ENCODE measurements around the gene PSMB1. TPM values are rescaled to one million over a fixed set of nuclear protein-coding genes. Genes with fewer than 3 reads are reported as not detected.
"Not testable (repeated sequence)": the region's sequence is repeated elsewhere in the genome, so short reads cannot be mapped to it uniquely, and the experiment has no call there.

Gene PSMB1
- total RNA-seq, 6 experiments from 2014 or later = 227 to 265 (median 252) TPM

DNA sequence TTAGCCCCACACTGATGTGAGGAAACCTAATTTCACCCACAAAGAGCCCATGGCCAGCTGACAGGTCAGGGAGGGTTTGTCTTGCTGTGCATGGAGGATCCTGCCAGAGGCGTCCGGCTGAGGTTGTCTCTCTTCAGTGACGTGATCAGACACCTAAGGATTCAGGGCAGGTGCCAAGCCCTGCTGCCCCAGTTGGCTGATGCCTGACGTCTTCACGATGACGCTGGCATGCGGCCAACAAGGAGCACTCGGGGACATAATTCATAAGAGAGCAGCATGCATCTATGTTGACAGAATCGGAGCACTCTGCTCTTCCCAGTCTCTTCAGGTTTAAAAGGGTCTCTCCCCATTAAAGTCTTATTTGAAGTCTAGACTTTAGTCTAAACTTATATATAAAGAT, 47.8 kb downstream of the PSMB1 start:
- H3K36me3 Mint-ChIP-seq (ENCODE audit: low read depth) = peaks cover 18% of the 10 kb centered on the region
- no peak for DNase-seq
- TF ChIP-seq, protein P1, sequence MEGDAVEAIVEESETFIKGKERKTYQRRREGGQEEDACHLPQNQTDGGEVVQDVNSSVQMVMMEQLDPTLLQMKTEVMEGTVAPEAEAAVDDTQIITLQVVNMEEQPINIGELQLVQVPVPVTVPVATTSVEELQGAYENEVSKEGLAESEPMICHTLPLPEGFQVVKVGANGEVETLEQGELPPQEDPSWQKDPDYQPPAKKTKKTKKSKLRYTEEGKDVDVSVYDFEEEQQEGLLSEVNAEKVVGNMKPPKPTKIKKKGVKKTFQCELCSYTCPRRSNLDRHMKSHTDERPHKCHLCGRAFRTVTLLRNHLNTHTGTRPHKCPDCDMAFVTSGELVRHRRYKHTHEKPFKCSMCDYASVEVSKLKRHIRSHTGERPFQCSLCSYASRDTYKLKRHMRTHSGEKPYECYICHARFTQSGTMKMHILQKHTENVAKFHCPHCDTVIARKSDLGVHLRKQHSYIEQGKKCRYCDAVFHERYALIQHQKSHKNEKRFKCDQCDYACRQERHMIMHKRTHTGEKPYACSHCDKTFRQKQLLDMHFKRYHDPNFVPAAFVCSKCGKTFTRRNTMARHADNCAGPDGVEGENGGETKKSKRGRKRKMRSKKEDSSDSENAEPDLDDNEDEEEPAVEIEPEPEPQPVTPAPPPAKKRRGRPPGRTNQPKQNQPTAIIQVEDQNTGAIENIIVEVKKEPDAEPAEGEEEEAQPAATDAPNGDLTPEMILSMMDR (IDR thresholded peaks at IDR 0.05) = no peak
- H3K27ac Mint-ChIP-seq = no peak overlapping the region
- H3K27me3 Mint-ChIP-seq (ENCODE audit: insufficient read depth) = peaks cover 15% of the 10 kb centered on the region
- no peak overlapping the region for H3K4me3 Mint-ChIP-seq
- H3K9me3 Mint-ChIP-seq = peaks cover 26% of the 10 kb centered on the region
- H3K4me1 Mint-ChIP-seq (ENCODE audit: low read depth) = no peaks in the 10 kb centered on the region

DNA sequence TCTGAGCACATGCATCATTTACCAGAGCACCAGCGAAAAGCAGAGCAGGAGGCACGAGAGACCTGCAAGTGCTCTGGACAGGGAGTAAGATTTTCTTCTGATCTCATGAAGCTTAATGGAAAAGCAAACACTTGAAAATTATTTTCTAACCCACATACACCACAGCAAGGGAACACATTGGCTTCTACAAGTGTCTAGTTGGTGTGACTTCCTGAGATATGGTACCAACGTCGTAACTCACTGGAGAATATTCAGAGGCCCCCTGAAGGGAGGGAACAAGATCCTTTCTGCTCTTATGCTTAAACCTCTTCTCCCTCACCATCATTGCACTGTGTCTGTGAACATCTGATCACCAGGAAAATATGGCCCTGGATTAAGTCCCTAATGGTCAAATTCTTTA, 48.6 kb downstream of the PSMB1 start:
- Mint-ChIP-seq H3K27ac (no peak overlapping the region), H3K4me1 (ENCODE audit: low read depth) (no peaks in the 10 kb centered on the region), H3K4me3 (no peak overlapping the region), H3K27me3 (ENCODE audit: insufficient read depth) (peaks cover 16% of the 10 kb centered on the region), H3K9me3 (peaks cover 26% of the 10 kb centered on the region), H3K36me3 (ENCODE audit: low read depth) (peaks cover 18% of the 10 kb centered on the region)
- TF ChIP-seq, protein P1 (IDR thresholded peaks at IDR 0.05) = no peak
- no peak for DNase-seq

DNA sequence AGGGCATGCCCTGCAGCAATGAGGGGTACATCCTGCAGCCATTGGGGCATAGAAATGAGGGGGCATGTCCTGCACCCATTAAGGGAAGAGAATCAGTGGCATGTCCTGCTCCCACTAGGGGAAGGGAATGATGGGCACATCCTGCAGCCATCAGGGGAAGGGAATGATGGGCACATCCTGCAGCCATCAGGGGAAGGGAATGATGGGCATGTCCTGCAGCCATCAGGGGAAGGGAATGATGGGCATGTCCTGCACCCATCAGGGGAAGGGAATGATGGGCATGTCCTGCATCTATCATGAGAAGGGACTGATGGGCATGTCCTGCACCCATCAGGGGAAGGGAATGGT, 49.7 kb downstream of the PSMB1 start:
- peaks cover 26% of the 10 kb centered on the region for H3K9me3 Mint-ChIP-seq
- H3K36me3 Mint-ChIP-seq (ENCODE audit: low read depth) = peaks cover 18% of the 10 kb centered on the region
- H3K4me1 Mint-ChIP-seq (ENCODE audit: low read depth) = no peaks in the 10 kb centered on the region
- no peak for DNase-seq
- TF ChIP-seq, protein P1 (IDR thresholded peaks at IDR 0.05) = no peak
- peaks cover 17% of the 10 kb centered on the region for H3K27me3 Mint-ChIP-seq (ENCODE audit: insufficient read depth)
- no peak overlapping the region for H3K27ac Mint-ChIP-seq
- H3K4me3 Mint-ChIP-seq = no peak overlapping the region

DNA sequence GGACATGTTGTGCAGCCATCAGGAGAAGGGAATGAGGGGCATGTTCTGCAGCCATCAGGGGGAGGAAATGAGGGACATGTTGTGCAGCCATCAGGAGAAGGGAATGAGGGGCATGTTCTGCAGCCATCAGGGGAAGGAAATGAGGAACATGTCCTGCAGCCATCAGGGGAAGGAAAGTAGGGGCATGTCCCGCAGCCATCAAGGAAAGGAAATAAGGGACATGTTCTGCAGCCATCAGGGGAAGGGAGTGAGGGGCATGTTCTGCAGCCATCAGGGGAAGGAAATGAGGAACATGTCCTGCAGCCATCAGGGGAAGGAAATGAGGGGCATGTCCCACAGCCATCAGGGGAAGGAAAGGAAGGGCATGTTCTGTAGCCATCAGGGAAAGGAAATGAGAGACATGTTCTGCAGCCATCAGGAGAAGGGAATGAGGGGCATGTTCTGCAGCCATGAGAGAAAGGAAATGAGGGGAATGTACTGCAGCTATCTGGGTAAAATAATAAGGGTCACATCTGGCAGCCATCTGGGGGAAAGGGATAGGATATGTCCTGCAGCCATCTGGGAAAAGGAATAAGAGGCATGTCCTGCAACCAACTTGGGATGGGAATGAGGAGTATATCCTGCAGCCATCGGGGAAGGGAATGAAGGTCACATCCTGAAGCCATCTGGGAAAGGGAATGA, 50.2 kb downstream of the PSMB1 start:
- H3K4me3 Mint-ChIP-seq; DNase-seq; H3K4me1 Mint-ChIP-seq (ENCODE audit: low read depth); H3K27ac Mint-ChIP-seq: not testable (repeated sequence)
- H3K9me3 Mint-ChIP-seq = peaks cover 26% of the 10 kb centered on the region
- H3K27me3 Mint-ChIP-seq (ENCODE audit: insufficient read depth) = peaks cover 17% of the 10 kb centered on the region
- peaks cover 18% of the 10 kb centered on the region for H3K36me3 Mint-ChIP-seq (ENCODE audit: low read depth)

DNA sequence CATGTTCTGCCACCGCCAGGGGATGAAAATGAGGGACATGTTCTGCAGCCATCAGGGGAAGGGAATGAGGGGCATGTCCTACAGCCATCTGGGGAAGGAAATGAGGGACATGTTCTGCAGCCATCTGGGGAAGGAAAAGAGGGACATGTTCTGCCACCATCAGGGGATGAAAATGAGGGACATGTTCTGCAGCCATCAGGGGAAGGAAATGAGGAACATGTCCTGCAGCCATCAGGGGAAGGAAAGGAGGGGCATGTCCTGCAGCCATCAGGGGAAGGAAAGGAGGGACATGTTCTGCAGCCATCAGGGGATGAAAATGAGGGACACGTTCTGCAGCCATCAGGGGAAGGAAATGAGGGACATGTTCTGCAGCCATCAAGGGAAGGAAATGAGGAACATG, 50.8 kb downstream of the PSMB1 start:
- Mint-ChIP-seq H3K27me3 (ENCODE audit: insufficient read depth) (peaks cover 17% of the 10 kb centered on the region), H3K36me3 (ENCODE audit: low read depth) (peaks cover 18% of the 10 kb centered on the region), H3K9me3 (peaks cover 26% of the 10 kb centered on the region)
- H3K27ac Mint-ChIP-seq; H3K4me1 Mint-ChIP-seq (ENCODE audit: low read depth); H3K4me3 Mint-ChIP-seq; DNase-seq: not testable (repeated sequence)

DNA sequence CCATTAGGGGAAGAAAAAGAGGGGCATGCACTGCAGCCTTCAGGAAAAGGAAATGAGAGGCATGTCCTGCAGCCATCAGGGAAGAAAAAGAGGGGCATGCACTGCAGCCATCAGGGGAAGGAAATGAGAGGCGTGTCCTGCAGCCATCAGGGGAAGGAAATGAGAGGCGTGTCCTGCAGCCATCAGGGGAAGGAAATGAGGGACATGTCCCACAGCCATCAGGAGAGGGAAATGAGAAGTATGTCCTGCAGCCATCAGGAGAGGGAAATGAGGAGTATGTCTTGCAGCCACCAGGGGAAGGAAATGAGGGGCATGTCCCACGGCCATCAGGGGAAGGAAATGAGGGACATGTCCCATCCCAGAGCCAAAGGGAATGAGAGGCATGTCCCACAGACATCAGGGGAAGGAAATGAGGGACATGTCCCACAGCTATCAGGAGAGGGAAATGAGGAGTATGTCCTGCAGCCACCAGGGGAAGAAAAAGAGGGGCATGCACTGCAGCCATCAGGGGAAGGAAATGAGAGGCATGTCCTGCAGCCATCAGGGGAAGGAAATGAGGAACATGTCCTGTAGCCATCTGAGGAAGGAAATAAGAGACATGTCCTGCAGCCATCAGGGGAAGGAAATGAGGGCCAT, 52.0 kb downstream of the PSMB1 start:
- TF ChIP-seq, protein P1 (IDR thresholded peaks at IDR 0.05) = no peak
- peaks cover 26% of the 10 kb centered on the region for H3K9me3 Mint-ChIP-seq
- no peak overlapping the region for H3K27ac Mint-ChIP-seq
- peaks cover 18% of the 10 kb centered on the region for H3K36me3 Mint-ChIP-seq (ENCODE audit: low read depth)
- DNase-seq = no peak
- peaks cover 22% of the 10 kb centered on the region for H3K27me3 Mint-ChIP-seq (ENCODE audit: insufficient read depth)
- no peak overlapping the region for H3K4me3 Mint-ChIP-seq
- no peaks in the 10 kb centered on the region for H3K4me1 Mint-ChIP-seq (ENCODE audit: low read depth)
